NB4 (cell line): Measurements from ENCODE around the gene SLC19A2.

Experiments used
- TF ChIP-seq, protein P1 (sequence below): IDR thresholded peaks from 2 replicates; pipeline ENCODE4 v1.6.1; 2011; ENCODE audit warnings: low read depth, low read length
- TF ChIP-seq, protein P2 (sequence below): IDR thresholded peaks from one replicate; pipeline ENCODE4 v1.5.1; 2012; ENCODE audit warnings: low read depth, low read length

DNA sequence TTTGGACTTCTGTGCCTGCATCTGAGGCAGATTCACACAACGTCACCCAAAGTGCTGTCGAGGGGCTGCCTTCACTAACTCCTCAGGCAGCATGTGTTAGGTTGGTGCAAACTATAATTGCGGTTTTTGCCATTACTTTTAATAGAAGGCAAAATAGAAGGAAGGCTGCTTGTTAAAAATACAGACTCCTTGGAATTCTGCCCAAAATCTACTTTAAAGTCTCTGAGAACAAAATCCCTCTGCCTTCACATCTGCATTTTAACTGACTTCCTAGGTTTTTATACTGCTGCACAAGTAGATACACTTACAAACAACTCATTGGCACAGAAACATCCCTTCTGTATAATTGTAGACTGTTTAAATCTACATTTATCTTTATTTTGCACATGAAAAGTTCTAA, 41.3 kb upstream of the SLC19A2 start:
- TF ChIP-seq, protein P1, sequence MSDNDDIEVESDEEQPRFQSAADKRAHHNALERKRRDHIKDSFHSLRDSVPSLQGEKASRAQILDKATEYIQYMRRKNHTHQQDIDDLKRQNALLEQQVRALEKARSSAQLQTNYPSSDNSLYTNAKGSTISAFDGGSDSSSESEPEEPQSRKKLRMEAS, result no peak
- TF ChIP-seq, protein P2, sequence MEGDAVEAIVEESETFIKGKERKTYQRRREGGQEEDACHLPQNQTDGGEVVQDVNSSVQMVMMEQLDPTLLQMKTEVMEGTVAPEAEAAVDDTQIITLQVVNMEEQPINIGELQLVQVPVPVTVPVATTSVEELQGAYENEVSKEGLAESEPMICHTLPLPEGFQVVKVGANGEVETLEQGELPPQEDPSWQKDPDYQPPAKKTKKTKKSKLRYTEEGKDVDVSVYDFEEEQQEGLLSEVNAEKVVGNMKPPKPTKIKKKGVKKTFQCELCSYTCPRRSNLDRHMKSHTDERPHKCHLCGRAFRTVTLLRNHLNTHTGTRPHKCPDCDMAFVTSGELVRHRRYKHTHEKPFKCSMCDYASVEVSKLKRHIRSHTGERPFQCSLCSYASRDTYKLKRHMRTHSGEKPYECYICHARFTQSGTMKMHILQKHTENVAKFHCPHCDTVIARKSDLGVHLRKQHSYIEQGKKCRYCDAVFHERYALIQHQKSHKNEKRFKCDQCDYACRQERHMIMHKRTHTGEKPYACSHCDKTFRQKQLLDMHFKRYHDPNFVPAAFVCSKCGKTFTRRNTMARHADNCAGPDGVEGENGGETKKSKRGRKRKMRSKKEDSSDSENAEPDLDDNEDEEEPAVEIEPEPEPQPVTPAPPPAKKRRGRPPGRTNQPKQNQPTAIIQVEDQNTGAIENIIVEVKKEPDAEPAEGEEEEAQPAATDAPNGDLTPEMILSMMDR, result no peak
